ENCODE measurements around the gene MED27.

DNA sequence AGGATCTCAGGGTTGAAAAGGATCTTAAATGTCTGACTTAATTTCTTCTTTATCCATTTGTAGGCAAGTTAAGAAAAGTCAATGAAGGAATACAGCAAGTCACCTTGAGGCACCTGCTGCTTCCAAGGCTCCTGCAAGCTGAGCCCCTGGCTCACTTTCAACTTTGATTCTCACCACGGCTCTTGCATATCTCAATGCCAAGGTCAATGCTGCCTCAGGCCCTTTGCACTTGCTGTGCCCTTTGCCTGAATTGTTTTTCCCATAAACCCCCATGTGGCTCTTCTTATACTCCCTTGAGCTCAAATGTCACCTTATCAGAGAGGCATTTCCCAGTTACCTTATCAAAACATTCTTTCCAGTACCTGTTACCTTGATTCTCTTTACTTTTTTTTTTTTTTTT lies 195.4 kb downstream of the MED27 start:
- TF ChIP-seq, protein P1, sequence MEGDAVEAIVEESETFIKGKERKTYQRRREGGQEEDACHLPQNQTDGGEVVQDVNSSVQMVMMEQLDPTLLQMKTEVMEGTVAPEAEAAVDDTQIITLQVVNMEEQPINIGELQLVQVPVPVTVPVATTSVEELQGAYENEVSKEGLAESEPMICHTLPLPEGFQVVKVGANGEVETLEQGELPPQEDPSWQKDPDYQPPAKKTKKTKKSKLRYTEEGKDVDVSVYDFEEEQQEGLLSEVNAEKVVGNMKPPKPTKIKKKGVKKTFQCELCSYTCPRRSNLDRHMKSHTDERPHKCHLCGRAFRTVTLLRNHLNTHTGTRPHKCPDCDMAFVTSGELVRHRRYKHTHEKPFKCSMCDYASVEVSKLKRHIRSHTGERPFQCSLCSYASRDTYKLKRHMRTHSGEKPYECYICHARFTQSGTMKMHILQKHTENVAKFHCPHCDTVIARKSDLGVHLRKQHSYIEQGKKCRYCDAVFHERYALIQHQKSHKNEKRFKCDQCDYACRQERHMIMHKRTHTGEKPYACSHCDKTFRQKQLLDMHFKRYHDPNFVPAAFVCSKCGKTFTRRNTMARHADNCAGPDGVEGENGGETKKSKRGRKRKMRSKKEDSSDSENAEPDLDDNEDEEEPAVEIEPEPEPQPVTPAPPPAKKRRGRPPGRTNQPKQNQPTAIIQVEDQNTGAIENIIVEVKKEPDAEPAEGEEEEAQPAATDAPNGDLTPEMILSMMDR (IDR thresholded peaks at IDR 0.05): no peak
- no peak for TF ChIP-seq POLR2AphosphoS5 (IDR thresholded peaks at IDR 0.05)
